A549 treated with Hydrocortisone at 1 μM for 4 hours (cell line): ENCODE measurements around the gene GP1BB. TPM values are rescaled to one million over a fixed set of nuclear protein-coding genes. Genes with fewer than 3 reads are reported as not detected.

Experiments
- total RNA-seq: library from RNA; stranded (reverse); fragments of 200-300 nt; extraction: Qiagen RNA extraction; gene quantifications from 5 replicates; pipeline ENCODE4 v1.2.3, GENCODE V29; 2022

The GP1BB gene
- 0.64 to 2.1 TPM (median 1.7 TPM) in 5 replicates for total RNA-seq

GRCh38 chr22:19723232-19723982 lies at the start of gene GP1BB:
Gene GP1BB (plus strand): TSS chr22:19723539. CDS start chr22:19723570, 31 bp downstream.

GRCh38 chr22:19714312-19715187 lies 8.8 kb upstream of the GP1BB start, which contains the start of gene SEPTIN5:
Gene SEPTIN5 (plus strand): TSS chr22:19714503. CDS start chr22:19714589, 86 bp downstream.

GRCh38 chr22:19760058-19760950 lies 37.0 kb downstream of the GP1BB start, which contains the start of gene TBX1:
Gene TBX1 (plus strand): TSS chr22:19760778. CDS start chr22:19760844, 66 bp downstream.

Other genes starting within 250 kb of the GP1BB start
- gene UFD1, start 244.3 kb upstream of the GP1BB start, total RNA-seq: 94.4 to 105 TPM (median 95.8 TPM) in 5 replicates
- 22.7 to 29.4 TPM (median 24.5 TPM) in 5 replicates for gene CDC45, start 243.6 kb upstream of the GP1BB start, total RNA-seq
- not detected in 5 replicates for gene CLDN5, start 199.1 kb upstream of the GP1BB start, total RNA-seq
- gene SEPTIN5, start 9.0 kb upstream of the GP1BB start, total RNA-seq: 8.3 to 11.2 TPM (median 10.4 TPM) in 5 replicates
- gene TBX1, start 37.2 kb downstream of the GP1BB start, total RNA-seq: 2.7 to 4.7 TPM (median 4.0 TPM) in 5 replicates
- 16.5 to 20.5 TPM (median 17.5 TPM) in 5 replicates for gene GNB1L, start 131.3 kb downstream of the GP1BB start, total RNA-seq
- 7.1 to 10.1 TPM (median 9.4 TPM) in 5 replicates for gene RTL10, start 131.3 kb downstream of the GP1BB start, total RNA-seq
- gene COMT, start 218.2 kb downstream of the GP1BB start, total RNA-seq: 124 to 164 TPM (median 153 TPM) in 5 replicates
- gene TXNRD2, start 218.3 kb downstream of the GP1BB start, total RNA-seq: 29.0 to 42.1 TPM (median 36.8 TPM) in 5 replicates